C4-2B (cell line): ENCODE results near the gene DENND5B.

Experiments
- CTCF ChIP-seq: fragments of 450-650 bp; conservative IDR thresholded peaks from 2 replicates; pipeline ENCODE4 v1.5.1; 2017; ENCODE audit warnings: mild to moderate bottlenecking
- ZFX ChIP-seq: fragments of 450-650 bp; IDR thresholded peaks from 2 replicates; pipeline ENCODE4 v1.6.1; 2017

DNA sequence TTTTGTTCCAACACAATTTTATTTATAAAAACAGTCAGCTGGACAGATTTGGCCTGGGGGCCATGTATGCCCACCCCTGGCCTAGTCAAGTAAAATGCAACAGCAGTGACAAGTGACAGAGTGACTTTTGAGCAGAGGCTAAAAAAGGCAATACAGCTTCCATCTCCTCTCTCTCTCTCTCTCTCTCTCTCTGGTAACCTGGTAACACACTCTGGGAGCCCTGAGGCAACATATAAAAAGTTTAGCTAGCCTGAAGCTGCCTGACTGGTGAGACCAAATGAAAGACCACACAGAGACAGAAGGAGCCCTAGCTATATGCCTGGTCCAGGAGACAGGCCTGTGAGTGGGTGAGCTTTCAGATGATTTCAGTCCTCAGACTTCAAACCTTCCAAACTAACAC is 105.4 kb downstream of the DENND5B start:
- TF ChIP-seq CTCF (no peak), ZFX (no peak)
